Loucy (cell line): Measurements from ENCODE around the gene NUP107.

ENCODE experiments used
- H2AFZ ChIP-seq: fragments of 200-600 bp; sonication (generic); 2 replicates; pipeline ENCODE4 v1.6.0; 2016; ENCODE audit warnings: antibody characterized with exemption, mild to moderate bottlenecking, low read length, moderate library complexity
- H3F3A ChIP-seq: fragments of 200-600 bp; 2 replicates; pipeline ENCODE4 v1.6.0; 2016; ENCODE audit warnings: antibody characterized with exemption, low read depth, mild to moderate bottlenecking
- H3K27me3 ChIP-seq: fragments of 200-600 bp; sonication (generic); 2 replicates; pipeline ENCODE4 v1.6.1; 2014; ENCODE audit warnings: low read length, mild to moderate bottlenecking; ENCODE audit not compliant: insufficient read depth, poor library complexity, severe bottlenecking
- H3K36me3 ChIP-seq: fragments of 200-600 bp; sonication (generic); 2 replicates; pipeline ENCODE4 v1.6.1; 2016; ENCODE audit warnings: low read length; ENCODE audit not compliant: insufficient read depth
- H3K4me1 ChIP-seq: fragments of 200-600 bp; sonication (generic); 2 replicates; pipeline ENCODE4 v1.5.1; 2014; ENCODE audit warnings: low read length, mild to moderate bottlenecking; ENCODE audit not compliant: insufficient read depth, poor library complexity, severe bottlenecking
- H3K4me2 ChIP-seq: fragments of 200-600 bp; sonication (generic); 2 replicates; pipeline ENCODE4 v1.6.0; 2014; ENCODE audit warnings: antibody characterized with exemption, low read length, low read depth, mild to moderate bottlenecking; ENCODE audit not compliant: poor library complexity, severe bottlenecking
- H3K4me3 ChIP-seq: fragments of 200-600 bp; sonication (generic); 2 replicates; pipeline ENCODE4 v1.5.1; 2014; ENCODE audit warnings: low read length, mild to moderate bottlenecking, mixed read lengths; ENCODE audit not compliant: poor library complexity, severe bottlenecking
- H3K79me2 ChIP-seq: fragments of 200-600 bp; sonication (generic); 2 replicates; pipeline ENCODE4 v1.6.1; 2014; ENCODE audit warnings: low read length; ENCODE audit not compliant: insufficient read depth
- H3K9ac ChIP-seq: fragments of 200-600 bp; sonication (generic); 2 replicates; pipeline ENCODE4 v1.6.0; 2014; ENCODE audit warnings: mild to moderate bottlenecking, low read depth, low read length, moderate library complexity; ENCODE audit not compliant: poor library complexity, severe bottlenecking
- H3K9me2 ChIP-seq: fragments of 200-600 bp; sonication (generic); replicated peaks from 2 replicates; pipeline ENCODE4 v1.6.1; 2016; ENCODE audit warnings: low read depth, low read length, mixed read lengths
- H3K9me3 ChIP-seq: fragments of 200-600 bp; sonication (generic); 2 replicates; pipeline ENCODE4 v1.6.1; 2014; ENCODE audit warnings: mild to moderate bottlenecking, antibody characterized with exemption, low read length, low read depth; ENCODE audit not compliant: insufficient read depth
- H4K20me1 ChIP-seq: fragments of 200-600 bp; sonication (generic); 2 replicates; pipeline ENCODE4 v1.6.0; 2014; ENCODE audit warnings: antibody characterized with exemption, low read length, mild to moderate bottlenecking; ENCODE audit not compliant: insufficient read depth, poor library complexity, severe bottlenecking
- EZH2phosphoT487 ChIP-seq: fragments of 200-600 bp; IDR thresholded peaks from 2 replicates; pipeline ENCODE4 v1.6.1; 2018; ENCODE audit warnings: antibody characterized with exemption, mild to moderate bottlenecking, moderate library complexity, borderline replicate concordance
- TF ChIP-seq, protein P1 (sequence below): fragments of 200-600 bp; sonication (generic); conservative IDR thresholded peaks from 2 replicates; pipeline ENCODE4 v1.5.1; 2014; ENCODE audit warnings: mild to moderate bottlenecking, antibody characterized with exemption, low read length

The NUP107 gene

GRCh38 chr12:68767191-68767590 is 80.4 kb downstream of the NUP107 start:
- Histone ChIP-seq H3K36me3 (peaks cover 5% of the 10 kb centered on the region; the same call in 1 of the 2 replicates), H3K79me2 (no peaks in the 10 kb centered on the region), H3K9me2 (no peaks in the 10 kb centered on the region), H2AFZ (no peak overlapping the region), H3K9me3 (no peaks in the 10 kb centered on the region), H3K4me2 (no peak overlapping the region), H3K4me1 (no peaks in the 10 kb centered on the region), H3K4me3 (no peak overlapping the region), H3F3A (no peaks in the 10 kb centered on the region), H3K27me3 (no peaks in the 10 kb centered on the region), H4K20me1 (no peaks in the 10 kb centered on the region), H3K9ac (no peak overlapping the region)
- no peak for TF ChIP-seq EZH2phosphoT487
- TF ChIP-seq, protein P1, sequence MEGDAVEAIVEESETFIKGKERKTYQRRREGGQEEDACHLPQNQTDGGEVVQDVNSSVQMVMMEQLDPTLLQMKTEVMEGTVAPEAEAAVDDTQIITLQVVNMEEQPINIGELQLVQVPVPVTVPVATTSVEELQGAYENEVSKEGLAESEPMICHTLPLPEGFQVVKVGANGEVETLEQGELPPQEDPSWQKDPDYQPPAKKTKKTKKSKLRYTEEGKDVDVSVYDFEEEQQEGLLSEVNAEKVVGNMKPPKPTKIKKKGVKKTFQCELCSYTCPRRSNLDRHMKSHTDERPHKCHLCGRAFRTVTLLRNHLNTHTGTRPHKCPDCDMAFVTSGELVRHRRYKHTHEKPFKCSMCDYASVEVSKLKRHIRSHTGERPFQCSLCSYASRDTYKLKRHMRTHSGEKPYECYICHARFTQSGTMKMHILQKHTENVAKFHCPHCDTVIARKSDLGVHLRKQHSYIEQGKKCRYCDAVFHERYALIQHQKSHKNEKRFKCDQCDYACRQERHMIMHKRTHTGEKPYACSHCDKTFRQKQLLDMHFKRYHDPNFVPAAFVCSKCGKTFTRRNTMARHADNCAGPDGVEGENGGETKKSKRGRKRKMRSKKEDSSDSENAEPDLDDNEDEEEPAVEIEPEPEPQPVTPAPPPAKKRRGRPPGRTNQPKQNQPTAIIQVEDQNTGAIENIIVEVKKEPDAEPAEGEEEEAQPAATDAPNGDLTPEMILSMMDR: no peak

DNA sequence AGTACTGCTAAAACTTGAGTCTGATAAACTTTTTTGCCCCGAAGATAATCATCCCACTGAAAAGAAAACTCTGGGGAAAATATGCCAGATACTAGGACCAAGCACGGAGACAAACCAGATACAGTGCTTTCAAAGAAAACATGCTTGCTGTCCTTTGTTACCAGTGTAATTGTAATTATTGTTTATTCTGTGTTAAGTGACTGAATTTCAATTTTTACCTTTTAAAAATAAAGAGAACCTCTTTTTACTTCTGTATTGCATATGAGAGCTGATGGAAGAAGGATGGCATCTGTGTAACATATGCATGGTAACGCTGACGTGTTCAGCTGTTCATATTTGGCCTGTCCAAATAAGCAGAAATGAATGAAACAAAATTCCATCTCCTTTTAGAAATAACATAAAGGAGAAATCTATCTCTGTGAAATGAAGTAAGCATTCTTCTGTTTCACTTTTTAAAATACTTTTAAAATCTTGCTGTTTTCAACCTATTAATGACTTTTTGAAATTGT is 81.7 kb downstream of the NUP107 start:
- Histone ChIP-seq H3F3A (no peaks in the 10 kb centered on the region), H3K79me2 (no peaks in the 10 kb centered on the region), H3K4me2 (no peak overlapping the region), H3K36me3 (peaks cover 5% of the 10 kb centered on the region; the same call in 1 of the 2 replicates), H3K9ac (no peak overlapping the region), H3K27me3 (no peaks in the 10 kb centered on the region), H2AFZ (no peak overlapping the region), H3K4me1 (peaks cover 4% of the 10 kb centered on the region), H4K20me1 (no peaks in the 10 kb centered on the region), H3K9me2 (no peaks in the 10 kb centered on the region), H3K9me3 (no peaks in the 10 kb centered on the region), H3K4me3 (no peak overlapping the region)
- TF ChIP-seq, protein P1: no peak
- TF ChIP-seq EZH2phosphoT487: no peak

DNA sequence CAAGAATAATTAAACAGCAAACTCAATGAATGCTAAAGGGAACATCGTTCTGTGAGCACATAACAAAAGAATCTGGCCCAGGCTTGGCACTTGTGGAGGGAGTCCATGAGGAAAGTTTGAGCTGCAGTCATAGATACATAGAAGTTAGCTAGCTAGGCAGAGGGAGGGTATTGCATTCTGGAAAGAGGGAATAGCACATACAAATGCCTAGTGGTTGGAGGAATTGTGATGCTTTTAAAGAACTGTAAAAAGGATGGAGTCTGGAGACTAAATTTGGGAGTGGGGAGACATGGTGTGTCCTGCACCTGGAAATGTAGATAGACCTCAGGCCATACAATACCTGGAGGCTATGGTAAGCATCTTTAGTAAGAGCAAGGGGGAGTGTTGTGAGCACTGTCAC is 83.2 kb downstream of the NUP107 start:
- no peak overlapping the region for H2AFZ ChIP-seq
- no peaks in the 10 kb centered on the region for H3K27me3 ChIP-seq
- H3K36me3 ChIP-seq: peaks cover 5% of the 10 kb centered on the region; the same call in 1 of the 2 replicates
- H3K79me2 ChIP-seq: no peaks in the 10 kb centered on the region
- no peak overlapping the region for H3K9ac ChIP-seq
- no peaks in the 10 kb centered on the region for H4K20me1 ChIP-seq
- no peaks in the 10 kb centered on the region for H3K9me3 ChIP-seq
- H3F3A ChIP-seq: no peaks in the 10 kb centered on the region
- no peak for TF ChIP-seq EZH2phosphoT487
- TF ChIP-seq, protein P1: no peak
- H3K4me1 ChIP-seq: peaks cover 4% of the 10 kb centered on the region
- no peaks in the 10 kb centered on the region for H3K9me2 ChIP-seq
- H3K4me2 ChIP-seq: no peak overlapping the region
- H3K4me3 ChIP-seq: no peak overlapping the region
